ENCODE data around the gene LGALS12.

DNA sequence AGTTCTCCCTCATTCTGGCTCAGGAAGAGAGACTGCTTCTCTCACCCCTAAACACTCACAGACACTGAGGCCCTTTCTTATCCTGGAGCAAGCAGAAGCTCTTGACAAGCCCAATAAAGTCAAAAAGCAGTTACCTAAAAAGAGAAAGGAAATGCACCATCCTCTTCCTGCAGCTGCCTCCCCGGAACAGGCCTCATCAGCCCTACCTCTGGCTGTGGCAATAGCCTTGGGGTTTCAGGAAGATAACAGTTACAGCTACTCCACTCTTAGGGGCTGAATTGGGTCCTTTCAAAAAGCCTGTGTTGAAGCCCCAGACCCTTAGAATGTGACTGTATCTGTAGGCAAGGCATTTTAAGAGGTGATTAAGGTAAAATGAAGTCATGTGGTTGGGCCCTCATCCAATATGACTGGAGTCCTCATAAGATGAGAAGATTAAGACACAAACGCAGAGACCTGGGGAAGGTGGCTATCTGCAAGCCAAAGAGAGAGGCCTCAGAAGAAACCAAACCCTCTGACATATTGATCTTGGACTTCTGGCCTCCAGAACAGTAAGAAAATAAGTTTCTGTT lies 3.5 kb upstream of the LGALS12 start:
- TF ChIP-seq CTCF (IDR thresholded peaks at IDR 0.05; ENCODE audit: low read depth, low read length), result no peak
- TF ChIP-seq EZH2phosphoT487 (IDR thresholded peaks at IDR 0.05; ENCODE audit: low read depth), result no peak

All from OCI-LY3 (cell line).